Ovary (tissue), 9 donors: ENCODE results near the gene LEKR1. TPM values are rescaled to one million over a fixed set of nuclear protein-coding genes. Genes with fewer than 3 reads are reported as not detected.

ENCODE experiments used
- DNase-seq, 5 donors: peaks; one replicate each; pipeline ENCODE4 v3.0.0-alpha.2; 2019 to 2020
- H3K27ac ChIP-seq, 2 donors: fragments of 200-600 bp; one replicate each; pipeline versions ENCODE4 v1.5.1 to v1.8.0; 2019 to 2022
- H3K27me3 ChIP-seq: fragments of 200-600 bp; one replicate; pipeline ENCODE4 v1.8.0; 2022
- H3K36me3 ChIP-seq: fragments of 200-600 bp; sonication (generic); one replicate; pipeline ENCODE4 v1.5.1; 2019
- H3K4me1 ChIP-seq: one replicate; pipeline ENCODE4 v1.8.1; 2013; ENCODE audit warnings: mild to moderate bottlenecking, moderate library complexity; ENCODE audit not compliant: insufficient read depth
- H3K4me3 ChIP-seq: fragments of 200-600 bp; sonication (generic); one replicate; pipeline ENCODE4 v1.5.1; 2017
- H3K9me3 ChIP-seq, 2 donors: fragments of 200-600 bp in 1 of 2; sonication (generic) in 1 of 2; one replicate each; pipeline versions ENCODE4 v1.5.1 to v1.8.1; 2013 to 2019; ENCODE audit warnings: mild to moderate bottlenecking in 1 of 2, moderate library complexity in 1 of 2
- EP300 ChIP-seq: sonication (generic); formaldehyde crosslinking; IDR thresholded peaks from one replicate; pipeline ENCODE4 v1.6.1; 2017; ENCODE audit warnings: antibody characterized with exemption
- POLR2A ChIP-seq: fragments of 450-650 bp; IDR thresholded peaks from one replicate; pipeline ENCODE4 v1.6.1; 2017; ENCODE audit warnings: antibody characterized with exemption, mild to moderate bottlenecking, moderate library complexity
- whole genome bisulfite sequencing, 3 donors: extraction: QIAGEN DNeasy Blood & Tissue Kit in 1 of 3; methylation state at CpG; one replicate each; pipeline versions ENCODE4 v1.1.5 to v1.1.7; 2013 to 2017; 5-methylcytosine and 5-hydroxymethylcytosine counted together
- intact Hi-C, 4 donors: fragments of 100-400 bp; cut with DNase I; formaldehyde crosslinking; loops; one replicate each; pipeline versions ENCODE4 v1.11.0 to v1.15.1; 2022 to 2023
- polyA plus RNA-seq, 2 donors: library from polyadenylated mRNA; stranded (reverse); fragments of 200-250 nt in 1 of 2; fragments of 350-450 nt in 1 of 2; fragmentation: Illumina TruSeq in 1 of 2; extraction: RNeasy Lipid Tissue Mini Kit (QIAGEN cat#74804) in 1 of 2; gene quantifications; one replicate each; pipeline ENCODE4 v1.2.3, GENCODE V29; 2013 to 2014
- total RNA-seq, 7 donors: library from RNA; depleted of rRNA in 2 of 7; stranded (reverse); fragments of >200 nt in 2 of 7; fragmentation: NEBNext Ultra II Directional in 3 of 7; extraction: Animal tissue kit (Norgen Biotek cat#: 25700) in 3 of 7; gene quantifications; one replicate each; pipeline versions ENCODE4 v1.1.0 to v1.2.4, GENCODE V29; 2016 to 2023
- TF ChIP-seq, protein P1 (sequence below), 3 donors: fragments of 450-650 bp in 2 of 3; fragments of 200-600 bp in 1 of 3; IDR thresholded peaks; one replicate each; pipeline versions ENCODE4 v1.5.1 to v1.8.0; 2016 to 2022; ENCODE audit warnings: antibody characterized with exemption in 3 of 3, mild to moderate bottlenecking in 1 of 3
- donor health status: DM: no; HTN: no; CAD: no; lungs with moderate emphysema.
- donor health status: DM: no; HTN: no; CAD: no.
- donor health status: Bipolar disorder and iron deficiency.
- donor health status: DM: yes; HTN: yes; CAD: no.
- donor health status: DM: no; HTN: no; CAD: no.
- donor health status: DM: yes; HTN: yes; CAD: no.

Gene LEKR1
- total and polyA plus RNA-seq, 9 donors: 0.38 to 7.8 (median 2.4) TPM

- Histone ChIP-seq H3K4me3 (no peak overlapping the region), H3K9me3 (no peaks in the 10 kb centered on the region), H3K36me3 (no peaks in the 10 kb centered on the region), H3K27me3 (no peaks in the 10 kb centered on the region), H3K27ac (no peak overlapping the region), H3K4me1 (no peaks in the 10 kb centered on the region)
- DNase-seq: no peak
- WGBS, 3 donors: 83 to 89% (median 84%) methylated on average over 3 of the region's 3 CpGs
- no peak for TF ChIP-seq EP300
- no peak for TF ChIP-seq POLR2A
- TF ChIP-seq, protein P1, sequence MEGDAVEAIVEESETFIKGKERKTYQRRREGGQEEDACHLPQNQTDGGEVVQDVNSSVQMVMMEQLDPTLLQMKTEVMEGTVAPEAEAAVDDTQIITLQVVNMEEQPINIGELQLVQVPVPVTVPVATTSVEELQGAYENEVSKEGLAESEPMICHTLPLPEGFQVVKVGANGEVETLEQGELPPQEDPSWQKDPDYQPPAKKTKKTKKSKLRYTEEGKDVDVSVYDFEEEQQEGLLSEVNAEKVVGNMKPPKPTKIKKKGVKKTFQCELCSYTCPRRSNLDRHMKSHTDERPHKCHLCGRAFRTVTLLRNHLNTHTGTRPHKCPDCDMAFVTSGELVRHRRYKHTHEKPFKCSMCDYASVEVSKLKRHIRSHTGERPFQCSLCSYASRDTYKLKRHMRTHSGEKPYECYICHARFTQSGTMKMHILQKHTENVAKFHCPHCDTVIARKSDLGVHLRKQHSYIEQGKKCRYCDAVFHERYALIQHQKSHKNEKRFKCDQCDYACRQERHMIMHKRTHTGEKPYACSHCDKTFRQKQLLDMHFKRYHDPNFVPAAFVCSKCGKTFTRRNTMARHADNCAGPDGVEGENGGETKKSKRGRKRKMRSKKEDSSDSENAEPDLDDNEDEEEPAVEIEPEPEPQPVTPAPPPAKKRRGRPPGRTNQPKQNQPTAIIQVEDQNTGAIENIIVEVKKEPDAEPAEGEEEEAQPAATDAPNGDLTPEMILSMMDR (IDR thresholded peaks at IDR 0.05): no peak
- intact Hi-C loops: no loop called here
Observed at GRCh38 chr3:157029365-157029790, 203.2 kb downstream of the LEKR1 start.

GRCh38 chr3:157030712-157031111, 204.6 kb downstream of the LEKR1 start:
- 31 to 53% (median 51%) methylated on average over 4 of the region's 4 CpGs for WGBS, 3 donors
- no peak overlapping the region for H3K27ac ChIP-seq

DNA sequence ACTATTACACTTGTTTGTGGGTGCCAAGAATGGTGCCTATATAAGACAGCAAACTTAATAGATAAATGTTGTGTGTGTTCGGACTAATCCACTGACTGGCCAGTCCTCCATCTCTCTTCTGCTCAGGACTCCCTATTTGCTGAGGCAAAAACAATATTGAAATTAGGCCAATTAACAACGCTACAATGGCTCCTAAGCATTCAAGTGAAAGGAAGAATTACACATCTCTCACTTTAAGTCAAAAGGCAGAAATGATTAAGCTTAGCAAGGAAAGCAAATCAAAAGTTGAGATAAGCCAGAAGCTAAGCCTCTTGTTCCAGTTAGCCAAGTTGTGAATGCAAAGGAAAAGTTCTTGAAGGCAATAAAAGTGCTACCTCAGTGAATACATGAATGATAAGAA, 206.8 kb downstream of the LEKR1 start:
- 81 to 90% (median 85%) methylated on average over 2 of the region's 2 CpGs for WGBS, 3 donors

More at GRCh38 chr3:157030712-157031111, 204.6 kb downstream of the LEKR1 start:
- Histone ChIP-seq H3K4me3 (no peak overlapping the region), H3K9me3 (no peaks in the 10 kb centered on the region), H3K36me3 (no peaks in the 10 kb centered on the region), H3K27me3 (no peaks in the 10 kb centered on the region), H3K4me1 (no peaks in the 10 kb centered on the region)
- intact Hi-C loops: no loop called here
- TF ChIP-seq, protein P1 (IDR thresholded peaks at IDR 0.05): no peak
- TF ChIP-seq POLR2A (no peak), EP300 (no peak)
- no peak for DNase-seq

DNA sequence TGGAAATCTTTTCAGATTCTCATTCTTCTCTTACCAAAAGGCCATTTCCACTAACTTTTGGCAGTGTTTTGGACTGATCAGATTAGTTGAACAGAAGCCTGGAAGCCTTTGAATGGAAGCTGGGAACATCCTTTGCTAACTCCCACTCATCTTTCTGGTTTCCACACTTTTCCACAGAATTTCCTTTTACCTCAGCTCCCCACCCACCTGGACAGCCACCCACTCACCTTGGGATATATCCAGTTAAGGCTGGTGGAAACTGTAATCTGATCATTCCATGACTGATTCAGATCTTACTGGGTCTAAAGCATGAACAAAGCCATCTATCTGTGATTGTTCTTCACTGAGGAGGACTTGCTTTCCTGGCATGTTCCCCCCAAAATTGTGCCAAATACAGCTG, 214.3 kb downstream of the LEKR1 start:
- H3K36me3 ChIP-seq: no peaks in the 10 kb centered on the region
- H3K27ac ChIP-seq: no peak overlapping the region
- no peak for DNase-seq
- no peaks in the 10 kb centered on the region for H3K9me3 ChIP-seq
- H3K4me3 ChIP-seq: no peak overlapping the region
- H3K4me1 ChIP-seq: no peaks in the 10 kb centered on the region
- no peak for TF ChIP-seq POLR2A
- TF ChIP-seq, protein P1 (IDR thresholded peaks at IDR 0.05): no peak
- no peak for TF ChIP-seq EP300
- H3K27me3 ChIP-seq: no peaks in the 10 kb centered on the region
- intact Hi-C loops: no loop called here

More for the DNA sequence above, 206.8 kb downstream of the LEKR1 start:
- Histone ChIP-seq H3K36me3 (no peaks in the 10 kb centered on the region), H3K4me3 (no peak overlapping the region), H3K27me3 (no peaks in the 10 kb centered on the region), H3K4me1 (no peaks in the 10 kb centered on the region), H3K9me3 (no peaks in the 10 kb centered on the region), H3K27ac (no peak overlapping the region)
- intact Hi-C loops: no loop called here
- no peak for DNase-seq
- TF ChIP-seq EP300: no peak
- TF ChIP-seq, protein P1 (IDR thresholded peaks at IDR 0.05): no peak
- no peak for TF ChIP-seq POLR2A

DNA sequence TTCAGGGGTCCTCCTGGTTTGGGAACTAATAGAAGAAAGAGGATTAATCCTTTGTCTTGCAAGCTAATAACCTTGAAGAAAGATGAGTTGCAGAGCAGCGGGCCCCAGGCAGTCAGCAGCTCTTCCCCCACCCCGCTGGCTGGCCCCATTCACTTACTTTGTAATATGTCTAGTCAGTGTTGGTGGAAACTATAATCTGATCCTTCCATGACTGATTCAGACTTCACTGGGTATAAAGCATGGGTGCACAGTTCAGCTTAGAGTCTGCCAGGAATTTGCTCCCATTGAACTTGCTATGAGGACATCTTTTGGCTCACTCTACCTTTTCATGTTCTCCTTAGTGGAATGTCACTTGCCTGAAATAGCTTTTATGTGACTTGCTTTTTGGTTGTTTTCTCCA, 216.1 kb downstream of the LEKR1 start:
- Histone ChIP-seq H3K4me1 (no peaks in the 10 kb centered on the region), H3K27ac (no peak overlapping the region), H3K4me3 (no peak overlapping the region), H3K27me3 (no peaks in the 10 kb centered on the region), H3K9me3 (no peaks in the 10 kb centered on the region), H3K36me3 (no peaks in the 10 kb centered on the region)
- TF ChIP-seq EP300: no peak
- TF ChIP-seq, protein P1 (IDR thresholded peaks at IDR 0.05): no peak
- no peak for TF ChIP-seq POLR2A
- no peak for DNase-seq
- intact Hi-C loops: no loop called here
- 93 to 98% (median 94%) methylated on average over 2 of the region's 2 CpGs for WGBS, 3 donors
